GM15510 (cell line): Measurements from ENCODE around the gene SPAM1.

Experiments used
- POLR2A ChIP-seq: IDR thresholded peaks from 3 replicates; pipeline ENCODE4 v1.6.1; 2011; ENCODE audit warnings: borderline replicate concordance; ENCODE audit not compliant: insufficient read length; ENCODE audit errors: extremely low read depth

SPAM1 gene

DNA sequence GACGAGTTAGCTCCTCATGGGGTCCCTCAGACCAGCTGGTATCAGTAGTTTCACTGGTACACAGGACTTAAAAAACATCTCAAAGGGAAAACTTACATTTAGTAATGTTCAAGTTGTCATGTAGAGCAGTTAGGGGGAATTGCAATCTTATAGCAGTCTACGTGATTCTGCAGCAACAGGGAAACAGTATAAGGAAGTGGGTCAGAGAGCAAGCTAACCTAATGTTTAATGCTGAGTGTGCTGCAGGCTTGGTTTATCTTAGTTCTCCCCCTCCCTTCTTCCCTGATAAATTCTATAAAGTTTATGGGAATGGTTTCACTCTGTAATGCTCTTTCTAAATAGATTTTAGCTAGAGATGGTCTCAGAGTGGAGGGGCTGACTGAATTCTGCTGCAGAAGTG is 11.3 kb downstream of the SPAM1 start:
- no peak for TF ChIP-seq POLR2A

DNA sequence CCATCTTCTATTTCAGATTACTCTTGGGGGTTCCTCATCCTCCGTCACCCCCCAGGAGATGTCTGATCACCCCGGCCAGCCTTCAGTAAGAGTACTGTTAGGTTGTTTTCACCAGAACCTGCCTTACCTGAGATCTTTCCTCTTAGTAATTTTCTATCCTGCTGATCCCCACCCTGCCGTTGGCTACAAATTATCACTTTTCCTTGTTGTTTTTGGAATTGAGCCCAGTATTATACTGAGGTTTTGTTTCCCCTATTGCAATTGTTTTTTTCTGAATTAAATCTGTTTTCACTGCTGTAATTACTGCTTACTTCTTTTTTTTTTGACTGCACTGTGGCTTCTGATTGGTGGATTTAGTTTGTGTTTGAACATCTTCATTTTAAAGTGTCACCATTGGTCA is 14.7 kb downstream of the SPAM1 start:
- TF ChIP-seq POLR2A = no peak

DNA sequence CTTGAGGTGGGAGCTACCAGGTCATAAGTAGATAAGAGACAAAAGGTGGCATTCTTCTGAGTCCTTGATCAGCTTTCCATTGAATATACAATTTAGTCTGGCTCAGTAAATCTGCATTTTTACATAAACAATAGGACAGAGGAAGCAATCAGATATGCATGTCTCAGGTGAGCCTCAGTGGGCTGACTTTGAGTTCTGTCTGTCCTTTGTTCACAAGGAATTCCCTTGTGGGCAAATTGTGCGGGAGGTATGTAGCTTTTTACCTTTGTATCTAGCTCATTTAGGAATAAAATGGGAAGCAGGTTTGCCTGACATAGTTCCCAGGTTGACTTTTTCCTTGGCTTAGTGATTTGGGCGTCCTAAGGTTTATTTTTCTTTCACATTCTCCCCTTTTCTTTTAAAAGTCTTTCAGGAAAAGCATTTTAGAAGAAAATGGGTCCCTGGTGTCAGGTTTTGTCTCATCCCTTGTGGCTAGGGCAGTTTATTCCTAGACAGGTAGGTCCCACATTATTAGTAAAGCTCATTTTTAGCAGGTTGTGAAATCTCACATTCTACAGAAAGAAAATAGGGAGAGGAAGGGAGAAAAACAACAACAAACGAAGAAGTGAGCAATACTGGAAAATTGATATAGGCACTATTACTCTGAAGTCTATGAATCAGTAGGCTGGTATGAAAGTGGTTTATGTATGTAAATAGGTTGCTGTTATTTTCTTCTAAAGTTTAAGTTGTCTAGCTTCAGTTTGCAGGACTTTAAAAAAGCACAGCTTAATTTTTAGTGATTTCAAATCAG is 16.5 kb downstream of the SPAM1 start:
- no peak for TF ChIP-seq POLR2A

DNA sequence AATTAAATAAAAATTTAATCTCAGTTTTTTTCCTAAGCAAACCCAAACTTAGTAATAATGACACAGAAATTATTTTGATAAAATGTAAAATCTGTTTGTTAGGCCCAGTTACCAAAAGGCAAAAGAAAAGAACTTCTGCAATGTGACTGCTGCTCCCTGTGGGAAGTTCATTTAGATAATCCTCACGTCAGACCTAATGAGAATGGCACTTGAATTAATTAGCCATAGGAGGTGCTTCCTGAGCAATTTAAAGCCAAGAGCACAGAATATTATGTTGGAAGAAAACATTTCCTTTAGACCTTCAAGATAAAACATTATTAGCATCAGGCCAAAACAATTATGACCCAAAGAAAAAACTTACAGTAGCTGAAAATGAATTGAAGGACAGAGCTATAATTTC is 19.4 kb downstream of the SPAM1 start:
- TF ChIP-seq POLR2A = no peak

DNA sequence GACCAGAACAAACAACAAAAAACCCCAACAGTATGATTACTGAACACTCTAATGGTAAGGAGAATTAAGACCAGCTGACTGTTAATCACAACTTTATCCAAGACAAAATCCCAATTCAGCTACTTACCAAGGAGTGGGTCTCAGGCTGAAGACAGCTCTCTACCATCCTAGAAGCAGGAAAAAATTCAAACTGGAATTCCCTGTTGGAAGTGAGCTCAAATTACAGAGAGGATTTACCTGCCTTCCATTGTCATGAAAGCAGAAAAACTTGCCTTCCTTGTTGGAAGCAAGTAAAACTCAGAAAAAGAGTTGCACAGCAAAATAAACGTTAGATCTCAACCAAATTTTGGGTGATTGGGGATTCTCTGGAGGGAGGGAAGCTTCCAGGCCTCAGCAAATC is 20.9 kb downstream of the SPAM1 start:
- TF ChIP-seq POLR2A = no peak

DNA sequence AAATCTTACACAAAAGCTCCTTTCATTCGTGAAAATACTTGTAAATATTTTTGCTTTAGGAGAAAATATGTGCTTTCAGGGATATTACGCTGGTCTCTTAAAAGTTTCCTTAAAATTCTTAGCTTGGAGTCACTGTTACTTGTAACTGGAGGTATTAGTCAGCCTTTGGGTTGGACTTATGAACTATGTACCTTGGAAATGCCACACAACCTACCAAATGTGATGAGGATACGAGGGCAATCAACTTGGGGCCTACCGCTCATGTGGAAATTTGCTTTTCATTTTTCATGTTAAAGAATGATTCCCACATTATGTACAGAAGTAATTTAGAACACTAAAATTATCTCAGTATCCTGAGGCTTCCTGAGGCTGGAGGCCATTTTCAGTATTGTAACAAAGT is 23.1 kb downstream of the SPAM1 start:
- TF ChIP-seq POLR2A = no peak

DNA sequence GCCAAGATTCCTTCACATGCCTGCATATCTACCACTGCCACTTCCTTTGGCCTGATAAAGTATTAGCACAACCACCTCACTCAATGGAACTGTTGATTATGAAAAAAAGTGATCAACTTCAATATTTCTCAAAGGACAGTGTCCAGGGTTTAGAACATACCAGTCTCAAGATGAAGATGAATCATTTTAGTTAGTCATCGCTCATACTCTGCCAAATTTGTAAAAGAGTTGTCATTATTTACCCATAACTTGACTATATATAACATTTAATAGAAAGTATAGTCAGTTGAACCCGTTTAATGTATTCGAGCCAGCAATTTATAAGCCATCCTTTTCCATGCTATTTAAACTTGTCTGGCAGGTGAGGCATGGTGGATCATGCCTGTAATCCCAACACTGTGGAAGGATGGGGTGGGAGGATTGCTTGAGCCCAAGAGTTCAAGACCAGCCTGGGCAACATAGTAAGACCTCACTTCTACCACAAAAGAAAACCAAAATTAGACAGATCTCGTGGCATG is 33.2 kb downstream of the SPAM1 start:
- TF ChIP-seq POLR2A = no peak

DNA sequence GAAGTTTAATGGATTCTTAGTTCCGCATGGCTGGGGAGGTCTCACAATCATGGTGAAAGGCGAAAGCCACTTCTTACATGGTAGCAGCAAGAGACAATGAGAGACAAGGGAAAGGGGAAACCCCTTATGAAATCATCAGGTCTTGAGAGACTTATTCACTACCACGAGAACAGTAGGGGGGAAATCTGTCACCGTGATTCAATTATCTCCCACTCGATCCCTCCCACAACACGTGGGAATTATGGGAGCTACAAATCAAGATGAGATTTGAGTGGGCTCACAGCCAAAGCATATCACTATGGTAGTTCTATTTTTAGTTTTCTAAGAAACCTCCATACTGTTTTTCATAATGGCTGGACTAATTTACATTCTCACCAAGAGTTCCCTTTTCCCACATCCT is 36.7 kb downstream of the SPAM1 start:
- no peak for TF ChIP-seq POLR2A

DNA sequence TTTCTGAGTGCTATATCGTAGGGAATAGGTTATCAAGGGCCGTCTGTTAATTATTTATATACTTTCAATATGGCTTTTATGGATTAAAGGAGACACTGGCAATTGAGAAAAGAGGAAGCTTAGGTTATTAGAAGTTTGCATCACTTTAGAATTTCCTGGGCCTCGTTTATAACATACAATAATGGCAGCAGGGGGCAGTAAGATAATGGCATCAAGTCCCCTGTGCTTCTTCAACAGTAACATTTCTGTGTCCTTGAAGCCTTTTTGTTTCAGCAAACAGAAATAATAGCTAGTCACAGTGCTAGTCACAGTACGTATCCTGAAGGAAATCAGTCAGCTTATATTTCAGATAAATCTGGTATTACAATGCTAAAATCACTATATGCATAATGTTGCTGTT is 41.9 kb downstream of the SPAM1 start:
- no peak for TF ChIP-seq POLR2A

DNA sequence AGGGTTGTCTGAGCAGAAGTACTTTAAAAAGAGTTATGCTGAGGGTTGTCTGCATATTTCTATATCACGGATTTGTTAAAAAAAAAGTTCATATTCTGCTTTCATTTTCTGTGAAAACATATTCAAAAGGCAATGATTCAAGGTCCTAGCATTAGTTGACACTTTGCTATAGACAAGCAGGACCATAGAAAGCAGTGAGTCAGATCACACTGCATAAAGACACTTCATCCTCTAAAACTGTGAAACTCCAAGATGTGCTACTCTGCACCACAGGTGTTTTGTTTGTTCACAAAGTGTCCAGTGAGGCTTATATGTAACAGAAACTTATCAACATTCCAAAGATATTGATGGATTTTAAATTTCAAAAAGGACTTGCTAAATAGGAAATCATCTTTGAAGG is 47.0 kb downstream of the SPAM1 start:
- no peak for TF ChIP-seq POLR2A

DNA sequence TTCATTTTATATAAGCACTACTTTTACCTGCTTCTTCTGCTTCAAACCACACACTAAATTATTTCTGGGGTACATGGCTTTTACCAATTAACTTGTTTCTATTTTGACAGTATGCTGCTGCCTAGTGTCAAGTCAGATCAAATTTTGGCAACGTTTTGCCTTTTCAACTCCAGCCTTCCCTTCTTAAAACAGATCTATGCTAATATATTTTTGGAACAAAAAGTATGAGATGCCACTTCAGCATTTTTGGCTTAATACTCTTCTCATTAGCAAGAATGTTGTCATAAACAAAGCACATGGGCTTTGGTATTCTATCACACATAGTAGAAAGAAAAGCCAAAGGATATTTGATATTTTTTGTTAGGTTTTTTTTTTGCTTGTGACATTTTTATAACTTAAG is 47.8 kb downstream of the SPAM1 start:
- no peak for TF ChIP-seq POLR2A

DNA sequence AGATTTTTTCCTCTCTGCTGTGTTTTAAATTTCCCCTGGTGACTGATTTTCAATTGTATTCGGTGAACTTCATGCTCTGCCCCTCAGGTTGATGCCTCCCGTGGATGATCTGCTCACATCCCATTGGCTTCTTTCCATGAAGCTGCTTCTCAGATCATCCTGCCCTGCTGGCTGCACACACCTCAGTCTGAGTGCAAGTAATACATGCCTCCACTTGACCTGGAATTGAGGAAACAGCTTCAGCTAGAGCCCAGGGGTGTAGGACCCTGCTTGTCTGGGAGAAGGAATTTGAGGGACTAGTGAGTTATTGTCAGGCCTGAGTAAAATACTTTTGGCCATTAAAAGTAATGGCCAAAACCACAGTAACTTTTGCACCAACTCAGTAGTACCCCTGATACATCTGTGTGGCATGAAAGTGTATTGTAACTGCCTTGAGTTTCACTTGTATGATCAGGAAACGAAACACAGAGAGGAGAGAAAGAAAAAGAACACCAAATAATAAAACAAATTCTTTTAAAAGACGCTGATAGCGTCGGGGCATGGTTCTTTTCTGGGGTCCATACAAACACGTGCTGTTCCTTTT is 49.4 kb downstream of the SPAM1 start:
- TF ChIP-seq POLR2A = no peak

DNA sequence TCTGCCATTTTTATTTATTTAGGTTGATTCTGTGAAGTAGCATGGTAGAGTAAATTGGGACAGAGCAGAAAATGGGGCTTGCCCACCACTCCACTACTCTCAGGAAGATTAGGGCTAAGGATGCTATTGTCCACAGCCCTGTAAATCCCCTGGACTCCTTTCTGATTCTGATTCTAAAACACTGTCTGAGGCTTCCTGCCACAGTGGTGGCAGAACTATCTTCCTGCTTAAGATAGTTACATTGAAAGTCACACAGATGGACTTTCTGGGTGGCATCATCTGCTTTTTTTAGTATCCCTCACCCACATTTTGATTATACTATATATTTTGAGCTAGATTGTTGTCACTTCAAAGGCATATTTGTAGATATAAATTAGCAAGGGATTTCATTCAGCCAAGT is 50.0 kb downstream of the SPAM1 start:
- TF ChIP-seq POLR2A = no peak

DNA sequence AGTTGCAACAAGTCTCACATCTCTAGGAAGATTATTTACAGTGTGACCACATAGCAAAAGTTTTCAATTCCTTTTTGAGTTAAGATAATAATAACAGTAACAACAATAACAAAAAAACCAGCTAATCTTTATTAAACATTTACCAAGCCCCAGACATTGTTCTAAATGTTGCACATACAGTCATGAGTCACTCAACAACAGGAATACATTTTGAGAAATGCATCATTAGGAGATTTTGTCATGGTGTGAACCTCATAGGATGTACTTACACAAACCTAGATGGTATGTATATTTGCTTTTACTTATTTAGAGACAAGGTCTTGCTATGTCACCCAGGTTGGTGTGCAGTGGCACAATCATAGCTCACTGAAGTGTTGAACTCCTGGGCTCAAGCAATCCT is 52.0 kb downstream of the SPAM1 start:
- no peak for TF ChIP-seq POLR2A

DNA sequence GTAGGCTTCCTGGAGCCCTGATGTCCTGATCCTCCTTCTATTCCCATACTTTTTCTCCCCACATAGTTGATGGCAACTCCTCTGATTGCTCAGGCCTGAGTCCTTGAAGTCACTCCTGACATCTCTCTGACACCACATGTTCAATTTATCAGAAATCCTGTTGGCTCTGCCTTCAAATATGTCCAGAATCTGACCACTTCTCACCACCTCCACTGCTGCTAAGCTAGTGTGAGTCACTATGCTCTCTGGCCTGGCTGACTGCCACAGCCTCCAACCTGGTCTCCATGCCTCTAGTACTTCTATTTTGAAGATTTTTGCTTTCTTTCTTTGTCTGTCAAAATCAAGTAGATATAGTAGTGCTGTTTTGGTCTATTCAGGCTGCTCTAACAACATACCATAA is 54.8 kb downstream of the SPAM1 start:
- TF ChIP-seq POLR2A = no peak

DNA sequence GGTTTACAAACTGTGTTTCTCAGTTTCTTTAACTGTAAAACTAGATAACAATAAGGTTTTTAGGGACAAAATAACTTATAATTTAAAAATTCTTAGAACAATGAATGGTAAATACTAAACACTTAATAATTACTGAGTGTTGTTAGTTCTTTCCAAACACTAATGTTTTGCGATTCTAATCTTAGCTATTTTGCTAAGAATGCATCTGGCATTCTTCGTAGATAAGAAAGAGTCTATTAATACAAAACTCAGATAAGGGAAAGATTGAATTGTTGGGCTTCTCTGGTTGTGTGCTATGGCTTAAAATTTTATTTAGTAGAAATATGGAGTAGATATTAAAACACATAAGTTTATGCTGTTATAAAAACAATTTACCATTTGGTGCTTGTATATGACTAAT is 62.4 kb downstream of the SPAM1 start:
- no peak for TF ChIP-seq POLR2A

DNA sequence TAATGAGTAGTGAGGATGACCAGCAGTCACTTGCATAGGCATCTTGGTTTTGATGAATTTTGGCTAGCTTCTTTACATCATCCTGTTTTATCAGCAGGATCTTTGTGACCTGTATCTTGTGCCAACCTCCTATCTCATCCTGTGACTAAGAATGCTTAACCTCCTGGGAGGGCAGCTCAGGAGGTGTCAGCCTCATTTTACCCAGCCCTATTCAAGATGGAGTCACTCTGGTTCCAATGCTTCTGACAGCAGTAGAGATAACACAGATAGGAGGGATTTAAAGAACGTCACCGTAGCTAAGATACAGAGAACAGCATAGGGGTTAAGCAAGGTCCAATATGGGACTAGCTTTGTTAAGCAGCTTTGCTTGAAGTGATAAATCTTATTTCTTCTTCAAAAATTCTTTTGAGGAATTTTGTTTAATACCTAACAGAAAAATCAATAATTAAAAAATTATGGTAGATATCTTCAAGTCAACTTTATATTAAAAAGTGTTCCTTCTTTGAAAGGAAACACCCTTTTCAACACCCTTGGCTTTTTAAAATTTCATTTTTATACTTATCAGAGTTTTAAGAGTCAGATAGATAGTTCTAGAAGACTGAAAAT is 68.0 kb downstream of the SPAM1 start:
- no peak for TF ChIP-seq POLR2A

DNA sequence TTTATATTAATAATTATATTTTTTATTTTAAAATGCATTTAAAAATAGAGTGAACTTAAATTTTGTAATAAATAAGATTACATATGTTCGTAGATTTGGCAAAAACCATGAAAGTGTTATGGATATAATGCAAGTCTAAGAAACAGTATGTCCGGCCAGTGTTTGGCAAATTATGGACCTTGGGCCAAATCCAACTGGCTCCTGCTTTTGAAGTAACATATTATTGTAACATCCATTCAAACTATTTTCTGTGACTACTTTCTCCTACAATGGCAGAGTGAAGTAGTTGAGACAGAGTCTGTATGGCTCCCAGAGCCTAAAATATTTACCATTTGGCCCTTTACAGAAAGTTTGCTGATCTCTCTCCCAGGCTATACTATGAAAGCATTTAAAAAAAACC is 69.0 kb downstream of the SPAM1 start:
- no peak for TF ChIP-seq POLR2A
